Activated CD4-positive, alpha-beta T cell treated with anti-CD3 and anti-CD28 coated beads, Interleukin-2, amount 50 U/mL, for 48 hours (primary cell): ENCODE data around the gene SLC25A5.
"Not testable (repeated sequence)": the region's sequence is repeated elsewhere in the genome, so short reads cannot be mapped to it uniquely, and the experiment has no call there.

Source experiments
- DNase-seq, 2 experiments: peaks; one replicate each; pipeline ENCODE4 v3.0.0-alpha.2; 2020

Gene SLC25A5

GRCh38 chrX:119467842-119468550 is at the start of gene SLC25A5:
TSS of gene SLC25A5 (plus strand) at chrX:119468444. CDS start at chrX:119468516, 72 bp downstream.
- DNase-seq, result peak; percentile 79 to 83

- no peak for DNase-seq
These were observed 49.1 kb upstream of the SLC25A5 start for GRCh38 chrX:119419146-119419545.

GRCh38 chrX:119419898-119420297 is 48.3 kb upstream of the SLC25A5 start:
- DNase-seq, result no peak

- no peak for DNase-seq
These were observed 47.1 kb upstream of the SLC25A5 start for GRCh38 chrX:119421016-119421705.

- DNase-seq, result no peak
These were observed 44.6 kb upstream of the SLC25A5 start for GRCh38 chrX:119423631-119424030.

GRCh38 chrX:119424999-119425398 is 43.2 kb upstream of the SLC25A5 start:
- no peak for DNase-seq

GRCh38 chrX:119427024-119427794 is 41.0 kb upstream of the SLC25A5 start:
- no peak for DNase-seq

GRCh38 chrX:119427795-119428185 is 40.5 kb upstream of the SLC25A5 start:
- no peak for DNase-seq

- DNase-seq, result no peak
These were observed 38.8 kb upstream of the SLC25A5 start for GRCh38 chrX:119429471-119429870.

- DNase-seq, result not testable (repeated sequence)
These were observed 26.9 kb upstream of the SLC25A5 start for GRCh38 chrX:119441295-119441694.

GRCh38 chrX:119442286-119442685 is 26.0 kb upstream of the SLC25A5 start:
- no peak for DNase-seq

GRCh38 chrX:119453202-119453601 is 15.0 kb upstream of the SLC25A5 start:
- DNase-seq, result no peak

GRCh38 chrX:119455264-119455663 is 13.0 kb upstream of the SLC25A5 start:
- no peak for DNase-seq

GRCh38 chrX:119459181-119459580 is 9.1 kb upstream of the SLC25A5 start:
- DNase-seq, result no peak

GRCh38 chrX:119465555-119465954 is 2.7 kb upstream of the SLC25A5 start:
- DNase-seq, result no peak

GRCh38 chrX:119466970-119467369 is 1.3 kb upstream of the SLC25A5 start:
- no peak for DNase-seq

GRCh38 chrX:119467433-119467832 is 811 bp upstream of the SLC25A5 start:
- DNase-seq, result no peak

- peak; percentile 87 to 90 for DNase-seq
These were observed 488 bp downstream of the SLC25A5 start for GRCh38 chrX:119468551-119469312.

- no peak for DNase-seq
These were observed 1.0 kb downstream of the SLC25A5 start for GRCh38 chrX:119469313-119469635.

- DNase-seq, result no peak
These were observed 6.6 kb downstream of the SLC25A5 start for GRCh38 chrX:119474615-119475388.

GRCh38 chrX:119475389-119476101 is 7.3 kb downstream of the SLC25A5 start:
- no peak for DNase-seq

GRCh38 chrX:119477812-119478232 is 9.6 kb downstream of the SLC25A5 start:
- DNase-seq, result no peak
